Effector memory CD4-positive, alpha-beta T cell (primary cell): ENCODE measurements around the gene CNOT9.

ENCODE experiments used
- DNase-seq, 3 donors: peaks; one replicate each; pipeline ENCODE4 v3.0.0-alpha.2; 2020
- H3K27ac ChIP-seq: 2 replicates; pipeline ENCODE4 v1.7.0; 2013; ENCODE audit warnings: mild to moderate bottlenecking, low read length, moderate library complexity; ENCODE audit not compliant: insufficient read depth, poor library complexity, severe bottlenecking
- H3K27me3 ChIP-seq: replicated peaks from 2 replicates; pipeline ENCODE4 v1.7.0; 2013; ENCODE audit warnings: mild to moderate bottlenecking, low read length; ENCODE audit not compliant: insufficient read depth, control insufficient read depth, poor library complexity, severe bottlenecking
- H3K36me3 ChIP-seq: 2 replicates; pipeline ENCODE4 v1.7.0; 2013; ENCODE audit warnings: mild to moderate bottlenecking, low read length, moderate library complexity; ENCODE audit not compliant: control insufficient read depth, insufficient read depth
- H3K4me1 ChIP-seq: 2 replicates; pipeline ENCODE4 v1.7.0; 2013; ENCODE audit warnings: low read length, mild to moderate bottlenecking; ENCODE audit not compliant: control insufficient read depth, insufficient read depth, poor library complexity, severe bottlenecking
- H3K4me3 ChIP-seq: 2 replicates; pipeline ENCODE4 v1.7.0; 2013; ENCODE audit warnings: low read length, low read depth, mild to moderate bottlenecking; ENCODE audit not compliant: insufficient read depth, poor library complexity, severe bottlenecking
- H3K9me3 ChIP-seq: 2 replicates; pipeline ENCODE4 v1.7.0; 2013; ENCODE audit warnings: mild to moderate bottlenecking, low read length, moderate library complexity; ENCODE audit not compliant: control insufficient read depth

Gene CNOT9

DNA sequence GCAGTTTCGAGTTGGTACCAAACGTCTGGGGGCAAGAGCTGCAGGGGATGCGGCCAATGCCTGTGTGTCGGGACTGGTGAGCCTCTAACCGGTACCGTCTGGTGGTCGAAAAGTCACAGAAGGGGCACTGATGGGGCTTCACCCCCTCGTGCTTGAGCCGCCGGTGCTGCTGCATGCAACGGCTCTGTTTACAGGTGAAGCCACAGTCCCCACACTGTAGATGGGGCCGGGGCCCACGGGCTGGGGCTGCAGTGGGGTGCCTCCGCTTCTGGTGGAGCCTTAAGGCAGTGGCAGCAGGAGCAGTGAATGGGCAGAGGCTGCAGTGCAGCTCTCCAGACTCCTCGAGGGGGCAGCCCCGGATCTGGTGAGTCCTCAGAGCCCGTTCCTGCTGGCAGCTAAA is 74.1 kb downstream of the CNOT9 start:
- peaks cover 84% of the 10 kb centered on the region for H3K36me3 ChIP-seq
- no peaks in the 10 kb centered on the region for H3K9me3 ChIP-seq
- H3K4me3 ChIP-seq: no peak overlapping the region
- no peak overlapping the region for H3K27ac ChIP-seq
- DNase-seq: no peak
- H3K4me1 ChIP-seq: peaks cover 3% of the 10 kb centered on the region
- no peaks in the 10 kb centered on the region for H3K27me3 ChIP-seq

- Histone ChIP-seq H3K27me3 (no peaks in the 10 kb centered on the region), H3K27ac (no peak overlapping the region), H3K4me3 (no peak overlapping the region), H3K4me1 (peaks cover 3% of the 10 kb centered on the region), H3K36me3 (peaks cover 83% of the 10 kb centered on the region), H3K9me3 (no peaks in the 10 kb centered on the region)
- DNase-seq: no peak
These were observed 75.2 kb downstream of the CNOT9 start for GRCh38 chr2:218643751-218644310.

DNA sequence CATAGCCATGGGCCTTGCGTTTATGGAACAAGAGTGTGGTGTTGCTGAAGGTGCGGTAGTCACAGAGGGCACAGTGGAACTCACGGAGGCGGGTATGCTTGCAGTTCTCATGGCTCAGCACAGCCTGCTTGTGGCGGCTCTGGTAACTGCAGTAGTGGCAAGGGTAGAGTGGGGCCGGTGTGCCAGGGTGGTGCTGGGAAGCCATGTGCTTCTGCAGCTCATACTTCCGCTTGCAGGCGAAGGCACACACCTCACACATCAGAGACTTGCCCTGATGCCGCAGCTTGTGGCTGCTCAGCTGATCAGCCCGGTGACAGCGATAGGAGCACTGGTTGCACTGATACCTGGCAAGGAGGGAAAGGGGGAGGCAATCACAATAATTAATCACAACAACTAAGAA is 76.1 kb downstream of the CNOT9 start:
- DNase-seq: no peak
- Histone ChIP-seq H3K36me3 (peaks cover 85% of the 10 kb centered on the region), H3K27ac (no peak overlapping the region)

DNA sequence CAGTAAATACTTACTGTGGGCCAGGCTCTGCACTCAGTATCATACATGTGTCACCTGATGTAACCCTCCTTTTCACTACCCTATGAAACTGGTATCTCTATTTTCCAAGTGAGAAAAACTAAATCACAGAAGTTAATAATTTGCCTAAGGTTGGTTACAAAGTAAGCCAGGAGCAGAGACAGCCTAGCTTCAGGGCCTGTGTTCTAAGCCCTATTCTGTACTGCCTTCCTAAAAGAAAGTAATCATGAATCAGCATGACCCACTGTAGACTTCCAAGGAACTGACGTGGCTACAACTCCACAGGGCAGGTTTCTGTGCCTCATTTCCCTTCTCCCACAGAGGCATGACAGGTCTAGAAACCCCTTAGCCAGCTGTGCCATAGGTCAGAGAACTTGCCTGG is 76.5 kb downstream of the CNOT9 start:
- Histone ChIP-seq H3K27me3 (no peaks in the 10 kb centered on the region), H3K4me3 (no peak overlapping the region), H3K27ac (no peak overlapping the region), H3K9me3 (no peaks in the 10 kb centered on the region), H3K36me3 (peaks cover 86% of the 10 kb centered on the region), H3K4me1 (peaks cover 3% of the 10 kb centered on the region)
- DNase-seq: no peak

More for the DNA sequence above, 76.1 kb downstream of the CNOT9 start:
- Histone ChIP-seq H3K27me3 (no peaks in the 10 kb centered on the region), H3K4me1 (peaks cover 3% of the 10 kb centered on the region), H3K4me3 (no peak overlapping the region), H3K9me3 (no peaks in the 10 kb centered on the region)
